Measurements from ENCODE around the gene CEBPZOS.

Gene CEBPZOS

GRCh38 chr2:37192551-37192950 is 3.7 kb upstream of the CEBPZOS start:
- TF ChIP-seq CTCF (IDR thresholded peaks at IDR 0.05), result no peak

- no peak for TF ChIP-seq CTCF (IDR thresholded peaks at IDR 0.05)
Measured at GRCh38 chr2:37198681-37199065, 2.4 kb downstream of the CEBPZOS start.

GRCh38 chr2:37201208-37201607 is 4.9 kb downstream of the CEBPZOS start:
- TF ChIP-seq CTCF (IDR thresholded peaks at IDR 0.05), result no peak

- no peak for TF ChIP-seq CTCF (IDR thresholded peaks at IDR 0.05)
Measured at GRCh38 chr2:37201766-37202165, 5.5 kb downstream of the CEBPZOS start.

- no peak for TF ChIP-seq CTCF (IDR thresholded peaks at IDR 0.05)
Measured at GRCh38 chr2:37203708-37204107, 7.4 kb downstream of the CEBPZOS start.

GRCh38 chr2:37205689-37206341 is 9.5 kb downstream of the CEBPZOS start:
- no peak for TF ChIP-seq CTCF (IDR thresholded peaks at IDR 0.05)

GRCh38 chr2:37211212-37211611 is 14.9 kb downstream of the CEBPZOS start:
- no peak for TF ChIP-seq CTCF (IDR thresholded peaks at IDR 0.05)

GRCh38 chr2:37211939-37212338 is 15.6 kb downstream of the CEBPZOS start:
- TF ChIP-seq CTCF (IDR thresholded peaks at IDR 0.05), result no peak

Measured in LNCAP (cell line).